ENCODE data around the gene ACAP3.

Gene ACAP3

GRCh38 chr1:1244192-1244811 lies 63.4 kb downstream of the ACAP3 start:
- DNase-seq (ENCODE audit: low read depth) = no peak

DNA sequence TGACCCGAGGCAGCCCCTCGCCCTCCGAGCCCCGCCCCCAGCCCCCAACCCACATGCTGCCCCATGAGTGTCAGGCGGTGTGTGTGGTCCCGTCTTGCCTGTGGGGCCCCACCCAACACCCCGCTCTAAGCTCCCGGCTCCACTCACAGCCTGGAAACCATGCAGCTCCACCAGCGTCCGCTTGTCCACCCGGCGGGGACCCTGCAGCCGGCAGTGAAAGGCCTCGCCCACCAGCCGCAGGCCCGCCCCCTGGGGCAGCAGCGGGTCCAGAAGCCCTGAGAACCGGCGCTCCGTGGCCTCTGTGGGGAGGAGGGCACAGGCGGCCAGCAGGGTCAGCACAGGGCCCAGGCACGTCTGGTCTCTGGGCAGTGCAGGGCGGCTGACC lies 63.9 kb downstream of the ACAP3 start:
- no peak for DNase-seq (ENCODE audit: low read depth)

GRCh38 chr1:1243266-1243660 lies 64.5 kb downstream of the ACAP3 start:
- no peak for DNase-seq (ENCODE audit: low read depth)

DNA sequence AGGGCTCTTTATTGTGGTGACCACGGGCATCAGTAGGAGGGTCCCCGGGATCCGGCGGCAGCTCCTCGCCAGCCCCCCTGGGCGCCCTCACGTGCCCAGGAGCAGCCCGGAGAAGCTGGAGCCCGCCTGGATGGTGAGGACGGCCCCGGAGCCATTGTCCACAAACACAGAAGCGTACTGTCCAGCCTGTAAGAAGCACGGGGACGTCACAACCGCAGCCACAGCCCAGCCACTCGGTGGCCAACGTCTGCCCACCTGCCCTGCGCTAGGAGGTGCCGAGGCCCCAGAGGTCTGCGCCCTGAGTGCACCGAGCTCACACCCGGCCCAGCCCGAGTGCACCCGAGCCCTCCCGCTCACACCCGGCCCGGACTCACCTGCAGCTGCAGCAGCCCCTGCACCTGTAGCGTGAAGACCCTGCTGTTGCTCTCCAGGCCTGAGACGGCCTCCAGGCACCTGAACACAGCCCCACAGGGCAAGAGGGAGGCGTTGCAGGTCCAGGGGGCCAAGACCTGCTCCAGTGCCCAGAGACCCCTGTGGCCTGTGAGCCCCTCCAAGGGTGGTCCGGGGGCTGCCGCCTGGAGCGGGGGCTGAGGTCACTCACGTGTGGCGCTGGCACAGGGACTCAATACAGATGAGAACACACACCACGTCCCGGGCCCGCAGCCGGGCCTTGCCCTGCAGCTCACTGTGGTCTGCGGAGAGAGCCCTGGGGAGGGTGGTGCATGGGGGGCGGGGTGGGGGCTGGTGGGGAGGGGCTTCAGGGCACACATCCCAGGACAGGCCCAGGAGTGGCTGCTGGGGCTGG lies 65.1 kb downstream of the ACAP3 start:
- DNase-seq (ENCODE audit: low read depth) = no peak
